MM.1S (cell line): ENCODE results near the gene ARID5A.

Experiments used
- DNase-seq: peaks from one replicate; pipeline ENCODE4 v3.0.0-alpha.2; 2015
- H2AFZ ChIP-seq: fragments of 300-600 bp; sonication (generic); 2 replicates; pipeline ENCODE4 v1.6.0; 2016; ENCODE audit warnings: antibody characterized with exemption, low read length
- H3F3A ChIP-seq: fragments of 300-600 bp; sonication (generic); 2 replicates; pipeline ENCODE4 v1.6.1; 2016; ENCODE audit warnings: mild to moderate bottlenecking, antibody characterized with exemption, low read length, moderate library complexity, mixed read lengths; ENCODE audit not compliant: insufficient read depth
- H3K27ac ChIP-seq: fragments of 300-600 bp; sonication (generic); 2 replicates; pipeline ENCODE4 v1.5.1; 2016; ENCODE audit warnings: mild to moderate bottlenecking, low read length
- H3K27me3 ChIP-seq: fragments of 300-600 bp; sonication (generic); replicated peaks from 2 replicates; pipeline ENCODE4 v1.6.0; 2016; ENCODE audit warnings: low read length; ENCODE audit not compliant: insufficient read depth
- H3K36me3 ChIP-seq: fragments of 300-600 bp; sonication (generic); replicated peaks from 2 replicates; pipeline ENCODE4 v1.6.1; 2016; ENCODE audit warnings: mild to moderate bottlenecking, low read length, mixed read lengths; ENCODE audit not compliant: insufficient read depth
- H3K4me1 ChIP-seq: fragments of 300-600 bp; sonication (generic); 2 replicates; pipeline ENCODE4 v1.6.1; 2016; ENCODE audit warnings: low read length, mixed read lengths
- H3K4me2 ChIP-seq: fragments of 300-600 bp; sonication (generic); 2 replicates; pipeline ENCODE4 v1.6.0; 2016; ENCODE audit warnings: low read depth, low read length
- H3K4me3 ChIP-seq: fragments of 300-600 bp; sonication (generic); 2 replicates; pipeline ENCODE4 v1.5.1; 2016; ENCODE audit warnings: low read length, mixed read lengths
- H3K79me2 ChIP-seq: fragments of 300-600 bp; sonication (generic); 2 replicates; pipeline ENCODE4 v1.6.1; 2016; ENCODE audit warnings: mixed run types, low read length, mixed read lengths
- H3K9ac ChIP-seq: fragments of 300-600 bp; sonication (generic); 2 replicates; pipeline ENCODE4 v1.6.1; 2016; ENCODE audit warnings: low read length, mixed read lengths
- H3K9me2 ChIP-seq: fragments of 300-600 bp; sonication (generic); replicated peaks from 2 replicates; pipeline ENCODE4 v1.6.1; 2016; ENCODE audit warnings: mild to moderate bottlenecking, low read length, mixed read lengths; ENCODE audit not compliant: insufficient read depth
- H3K9me3 ChIP-seq: fragments of 300-600 bp; sonication (generic); replicated peaks from 2 replicates; pipeline ENCODE4 v1.6.1; 2016; ENCODE audit warnings: mild to moderate bottlenecking, low read length, mixed read lengths; ENCODE audit not compliant: insufficient read depth
- H4K20me1 ChIP-seq: fragments of 300-600 bp; sonication (generic); 2 replicates; pipeline ENCODE4 v1.6.1; 2016; ENCODE audit warnings: mild to moderate bottlenecking, low read length, moderate library complexity, mixed read lengths; ENCODE audit not compliant: insufficient read depth
- EZH2 ChIP-seq: fragments of 300-600 bp; sonication (generic); optimal IDR thresholded peaks from 2 replicates; pipeline ENCODE3; 2017; ENCODE audit warnings: low read depth, mild to moderate bottlenecking, antibody characterized with exemption, low read length, mixed read lengths
- EZH2phosphoT487 ChIP-seq: fragments of 300-600 bp; sonication (generic); IDR thresholded peaks from 2 replicates; pipeline ENCODE4 v1.6.1; 2018; ENCODE audit warnings: antibody characterized with exemption, low read length
- TF ChIP-seq, protein P1 (sequence below): fragments of 300-600 bp; sonication (generic); IDR thresholded peaks from 2 replicates; pipeline ENCODE4 v1.5.1; 2016; ENCODE audit warnings: antibody characterized with exemption, low read length, mixed read lengths

The ARID5A gene

DNA sequence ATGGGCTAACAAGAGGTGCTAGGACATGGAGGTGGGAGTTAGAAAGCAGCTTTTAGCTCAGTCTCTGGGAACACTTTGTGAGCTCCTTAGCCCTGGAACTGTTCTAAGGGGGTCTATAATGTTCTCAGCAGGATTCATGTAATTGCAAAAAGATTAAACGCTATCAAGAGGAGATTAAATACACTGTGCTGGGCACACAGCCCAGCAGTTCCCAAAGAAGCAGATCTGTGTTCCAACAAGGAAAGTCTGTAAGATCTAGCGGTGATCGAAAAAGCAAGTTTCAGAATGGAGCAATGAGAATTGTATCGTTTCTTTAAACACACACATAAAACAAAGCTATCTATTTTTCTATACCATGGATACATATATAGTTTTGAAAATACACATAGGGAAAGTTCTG lies 2.4 kb upstream of the ARID5A start:
- Histone ChIP-seq H4K20me1 (peaks cover 13% of the 10 kb centered on the region), H2AFZ (no peak overlapping the region), H3K4me3 (no peak overlapping the region), H3K36me3 (0 out of 2 replicates have a peak, but pooled peaks cover 4% of the 10 kb centered on the region), H3F3A (peaks cover 66% of the 10 kb centered on the region), H3K9me3 (no peaks in the 10 kb centered on the region), H3K9me2 (no peaks in the 10 kb centered on the region), H3K79me2 (peaks cover 46% of the 10 kb centered on the region), H3K27ac (no peak overlapping the region), H3K9ac (no peak overlapping the region), H3K4me2 (no peak overlapping the region), H3K27me3 (no peaks in the 10 kb centered on the region), H3K4me1 (peaks cover 58% of the 10 kb centered on the region)
- no peak for DNase-seq
- no peak for TF ChIP-seq EZH2
- TF ChIP-seq, protein P1, sequence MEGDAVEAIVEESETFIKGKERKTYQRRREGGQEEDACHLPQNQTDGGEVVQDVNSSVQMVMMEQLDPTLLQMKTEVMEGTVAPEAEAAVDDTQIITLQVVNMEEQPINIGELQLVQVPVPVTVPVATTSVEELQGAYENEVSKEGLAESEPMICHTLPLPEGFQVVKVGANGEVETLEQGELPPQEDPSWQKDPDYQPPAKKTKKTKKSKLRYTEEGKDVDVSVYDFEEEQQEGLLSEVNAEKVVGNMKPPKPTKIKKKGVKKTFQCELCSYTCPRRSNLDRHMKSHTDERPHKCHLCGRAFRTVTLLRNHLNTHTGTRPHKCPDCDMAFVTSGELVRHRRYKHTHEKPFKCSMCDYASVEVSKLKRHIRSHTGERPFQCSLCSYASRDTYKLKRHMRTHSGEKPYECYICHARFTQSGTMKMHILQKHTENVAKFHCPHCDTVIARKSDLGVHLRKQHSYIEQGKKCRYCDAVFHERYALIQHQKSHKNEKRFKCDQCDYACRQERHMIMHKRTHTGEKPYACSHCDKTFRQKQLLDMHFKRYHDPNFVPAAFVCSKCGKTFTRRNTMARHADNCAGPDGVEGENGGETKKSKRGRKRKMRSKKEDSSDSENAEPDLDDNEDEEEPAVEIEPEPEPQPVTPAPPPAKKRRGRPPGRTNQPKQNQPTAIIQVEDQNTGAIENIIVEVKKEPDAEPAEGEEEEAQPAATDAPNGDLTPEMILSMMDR, result no peak
- TF ChIP-seq EZH2phosphoT487, result no peak

DNA sequence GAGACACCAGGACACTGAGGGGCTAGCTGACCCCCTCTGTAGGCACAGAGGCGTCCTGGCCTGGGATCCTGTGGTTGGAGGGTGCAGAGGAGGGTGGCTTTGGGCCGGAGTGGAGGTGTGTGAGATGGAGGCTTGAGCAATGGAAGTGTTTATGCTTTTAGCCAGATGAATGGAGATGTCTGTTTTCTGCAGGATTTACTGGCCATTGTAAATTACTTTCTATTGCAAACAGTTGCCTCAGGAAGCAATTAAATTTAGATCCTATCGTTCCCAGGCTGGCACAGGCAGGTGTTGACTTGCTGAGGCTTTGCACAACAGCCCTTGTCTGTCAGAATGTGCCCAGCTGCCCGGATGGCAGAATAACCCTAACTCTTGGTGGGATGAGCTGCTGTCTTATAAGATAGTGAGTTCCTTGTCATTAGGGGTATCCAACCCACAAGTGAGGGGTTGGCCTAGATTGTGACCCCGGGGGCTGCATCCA lies 1.8 kb upstream of the ARID5A start:
- H2AFZ ChIP-seq, result no peak overlapping the region
- no peak overlapping the region for H3K4me3 ChIP-seq
- H3K4me1 ChIP-seq, result peaks cover 62% of the 10 kb centered on the region
- H3K9ac ChIP-seq, result 0 out of 2 replicates have a peak overlapping the region, but pooled peaks have one; percentile 2
- TF ChIP-seq EZH2, result no peak
- DNase-seq, result no peak
- H3K79me2 ChIP-seq, result peaks cover 52% of the 10 kb centered on the region
- no peaks in the 10 kb centered on the region for H3K27me3 ChIP-seq
- peak overlapping the region; percentile 95; the same call in 1 of the 2 replicates for H3K27ac ChIP-seq
- H3K9me2 ChIP-seq, result no peaks in the 10 kb centered on the region
- H4K20me1 ChIP-seq, result peaks cover 19% of the 10 kb centered on the region
- H3K4me2 ChIP-seq, result peak overlapping the region; percentile 84; the same call in 1 of the 2 replicates
- H3F3A ChIP-seq, result peaks cover 68% of the 10 kb centered on the region
- 0 out of 2 replicates have a peak, but pooled peaks cover 4% of the 10 kb centered on the region for H3K36me3 ChIP-seq
- H3K9me3 ChIP-seq, result no peaks in the 10 kb centered on the region

DNA sequence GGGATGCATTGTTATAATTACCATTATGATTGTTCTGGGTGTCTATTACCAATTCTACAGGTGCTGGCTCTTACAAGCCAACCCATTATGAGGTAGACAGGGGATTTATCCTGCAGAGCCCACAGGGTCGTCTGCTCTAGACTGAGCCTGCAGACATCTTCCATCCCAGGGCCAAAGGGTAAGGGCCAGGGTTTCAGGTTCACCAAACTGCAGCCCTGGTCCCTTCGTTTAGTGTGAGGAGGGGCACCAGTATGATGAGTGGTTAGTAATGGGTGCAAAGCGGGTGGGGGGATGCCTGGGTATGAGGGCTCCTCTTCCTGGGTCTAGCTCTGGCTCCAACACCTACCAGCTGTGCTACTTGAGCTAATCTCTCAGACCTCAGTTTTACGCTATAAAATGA lies 1.2 kb upstream of the ARID5A start:
- Histone ChIP-seq H3K4me3 (no peak overlapping the region), H3K36me3 (0 out of 2 replicates have a peak, but pooled peaks cover 4% of the 10 kb centered on the region), H3K4me2 (peak overlapping the region; percentile 84), H3K79me2 (peaks cover 58% of the 10 kb centered on the region), H4K20me1 (peaks cover 25% of the 10 kb centered on the region), H3K4me1 (peaks cover 68% of the 10 kb centered on the region), H3K9ac (peak overlapping the region; percentile 2; the same call in 1 of the 2 replicates), H3K27me3 (no peaks in the 10 kb centered on the region), H3K9me2 (no peaks in the 10 kb centered on the region), H3F3A (peaks cover 70% of the 10 kb centered on the region), H2AFZ (0 out of 2 replicates have a peak overlapping the region, but pooled peaks have one; percentile 22), H3K27ac (peak overlapping the region; percentile 95; the same call in 1 of the 2 replicates), H3K9me3 (no peaks in the 10 kb centered on the region)
- TF ChIP-seq EZH2phosphoT487 (no peak), EZH2 (no peak)
- DNase-seq, result no peak

DNA sequence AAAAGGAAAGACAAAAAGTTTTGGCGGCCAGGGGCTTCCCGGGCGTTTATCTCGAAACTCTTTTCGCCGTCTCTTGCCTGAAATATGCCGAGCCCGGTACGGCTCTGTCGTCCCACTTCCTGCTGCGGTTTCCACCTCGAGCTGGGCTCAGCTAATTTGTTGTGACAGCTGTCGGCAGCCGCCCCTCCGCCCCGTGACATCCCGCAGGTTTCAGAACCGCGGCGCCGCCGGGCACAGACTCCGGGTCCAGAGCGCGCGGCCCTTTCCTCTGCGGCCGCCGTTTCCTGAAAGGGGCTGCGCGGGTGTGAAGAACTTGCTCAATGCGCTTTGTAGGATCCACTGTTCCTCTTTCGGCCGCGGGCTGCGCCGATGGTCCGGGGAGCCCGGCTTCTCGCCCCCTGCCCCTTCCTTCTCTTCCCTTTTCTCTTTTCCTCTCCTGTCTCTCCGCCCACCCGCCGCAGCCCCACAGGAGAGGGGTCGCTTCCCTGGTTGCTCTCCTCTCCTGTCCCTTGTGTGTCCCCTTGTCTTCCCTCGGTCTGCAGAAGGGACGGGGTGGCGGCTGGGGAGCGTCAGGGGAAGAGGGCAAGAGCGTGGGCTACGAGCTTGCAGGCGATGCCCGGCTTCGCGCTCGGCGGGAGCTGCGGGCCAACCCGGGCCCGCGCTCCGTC lies 648 bp downstream of the ARID5A start:
- Histone ChIP-seq H3K36me3 (peaks cover 4% of the 10 kb centered on the region; the same call in 1 of the 2 replicates), H4K20me1 (peaks cover 41% of the 10 kb centered on the region), H3K27me3 (no peaks in the 10 kb centered on the region), H3K4me2 (peak overlapping the region; percentile 96), H3F3A (peaks cover 65% of the 10 kb centered on the region), H2AFZ (no peak overlapping the region), H3K4me3 (peak overlapping the region; percentile 92), H3K27ac (peak overlapping the region; percentile 95), H3K9ac (peak overlapping the region; percentile 99), H3K4me1 (peaks cover 70% of the 10 kb centered on the region), H3K79me2 (peaks cover 68% of the 10 kb centered on the region), H3K9me2 (no peaks in the 10 kb centered on the region), H3K9me3 (no peaks in the 10 kb centered on the region)
- DNase-seq, result peak; percentile 97
- TF ChIP-seq, protein P1, result no peak
- TF ChIP-seq EZH2, result no peak
- TF ChIP-seq EZH2phosphoT487, result no peak
